ENCODE data around the gene PMEPA1.

- TF ChIP-seq TAF1 (IDR thresholded peaks at IDR 0.05; ENCODE audit: borderline replicate concordance, low read depth, low read length) (no peak), RBBP5 (conservative IDR thresholded peaks at IDR 0.05) (no peak), BCL3 (IDR thresholded peaks at IDR 0.05; ENCODE audit: borderline replicate concordance, insufficient read depth, low read depth, low read length, poor library complexity, severe bottlenecking) (no peak), SPI1 (IDR thresholded peaks at IDR 0.05; ENCODE audit: borderline replicate concordance, insufficient read depth, low read depth, low read length) (no peak), NFYA (IDR thresholded peaks at IDR 0.05; ENCODE audit: borderline replicate concordance, low read depth, low read length) (no peak), POLR2A (IDR thresholded peaks at IDR 0.05; ENCODE audit: low read depth, low read length) (no peak), SUPT20H (IDR thresholded peaks at IDR 0.05; ENCODE audit: borderline replicate concordance, control insufficient read depth, low read depth, low read length) (no peak), MAX (IDR thresholded peaks at IDR 0.05; ENCODE audit: low read depth, low read length) (no peak), RFX5 (IDR thresholded peaks at IDR 0.05; ENCODE audit: low read depth, low read length) (no peak), CREM (IDR thresholded peaks at IDR 0.05; ENCODE audit: low read depth) (no peak), ESRRA (IDR thresholded peaks at IDR 0.05; ENCODE audit: low read length) (no peak)
Measured at GRCh38 chr20:57618764-57619050, 91.1 kb downstream of the PMEPA1 start.
